GM23338 (cell line): ENCODE data around the gene GTPBP8. TPM values are rescaled to one million over a fixed set of nuclear protein-coding genes. Genes with fewer than 3 reads are reported as not detected.

ENCODE experiments used
- ATAC-seq: fragments of 200-7000 bp; cut with Tn5 transposase; 3 replicates; pipeline ENCODE4 v1.9.1; 2020
- DNase-seq: peaks from one replicate; pipeline ENCODE4 v3.0.0-alpha.2; 2015; ENCODE audit warnings: low spot score
- H2AFZ ChIP-seq: fragments of 200-600 bp; sonication (generic); 2 replicates; pipeline ENCODE4 v1.8.0; 2016; ENCODE audit warnings: antibody characterized with exemption, mild to moderate bottlenecking, moderate library complexity
- H3F3A ChIP-seq: fragments of 200-600 bp; sonication (generic); replicated peaks from 2 replicates; pipeline ENCODE4 v1.8.0; 2017; ENCODE audit warnings: antibody characterized with exemption, mixed run types, low read depth
- H3K27ac ChIP-seq: fragments of 200-600 bp; sonication (generic); 2 replicates; pipeline ENCODE4 v1.6.1; 2016; ENCODE audit warnings: low read depth
- H3K27me3 ChIP-seq: fragments of 200-600 bp; sonication (generic); 2 replicates; pipeline ENCODE4 v1.8.0; 2016; ENCODE audit warnings: mild to moderate bottlenecking, mixed run types, moderate library complexity; ENCODE audit not compliant: insufficient read depth
- H3K36me3 ChIP-seq: fragments of 200-600 bp; sonication (generic); 2 replicates; pipeline ENCODE4 v1.8.0; 2016; ENCODE audit warnings: mild to moderate bottlenecking; ENCODE audit not compliant: insufficient read depth
- H3K4me1 ChIP-seq: fragments of 200-600 bp; sonication (generic); 2 replicates; pipeline ENCODE4 v1.8.0; 2016; ENCODE audit warnings: mild to moderate bottlenecking, moderate library complexity; ENCODE audit not compliant: insufficient read depth
- H3K4me2 ChIP-seq: fragments of 200-600 bp; sonication (generic); 2 replicates; pipeline ENCODE4 v1.7.1; 2017; ENCODE audit warnings: mixed run types
- H3K4me3 ChIP-seq: fragments of 200-600 bp; sonication (generic); 2 replicates; pipeline ENCODE4 v1.6.1; 2016; ENCODE audit warnings: mixed run types
- H3K79me2 ChIP-seq: fragments of 200-600 bp; sonication (generic); replicated peaks from 2 replicates; pipeline ENCODE4 v1.8.0; 2017; ENCODE audit warnings: mild to moderate bottlenecking; ENCODE audit not compliant: insufficient read depth
- H3K9me2 ChIP-seq: fragments of 200-600 bp; sonication (generic); 2 replicates; pipeline ENCODE4 v1.8.0; 2017; ENCODE audit not compliant: insufficient read depth
- H4K20me1 ChIP-seq: fragments of 200-600 bp; sonication (generic); replicated peaks from 2 replicates; pipeline ENCODE4 v1.8.0; 2017; ENCODE audit warnings: mild to moderate bottlenecking; ENCODE audit not compliant: insufficient read depth
- H3K27ac Mint-ChIP-seq: 2 replicates; pipeline ENCODE4 v1.8.0; 2020; ENCODE audit warnings: inconsistent platforms, mild to moderate bottlenecking, moderate library complexity, mixed read lengths
- H3K27me3 Mint-ChIP-seq: 3 replicates; pipeline ENCODE4 v1.8.0; 2022; ENCODE audit warnings: low read depth, mild to moderate bottlenecking, moderate library complexity, mixed read lengths, inconsistent platforms; ENCODE audit not compliant: insufficient read depth, poor library complexity
- H3K36me3 Mint-ChIP-seq: 3 replicates; pipeline ENCODE4 v1.8.0; 2021; ENCODE audit warnings: low read depth, mild to moderate bottlenecking, inconsistent platforms, moderate library complexity, mixed read lengths
- H3K4me1 Mint-ChIP-seq: 3 replicates; pipeline ENCODE4 v1.8.0; 2020; ENCODE audit warnings: mild to moderate bottlenecking, inconsistent platforms, mixed read lengths
- H3K4me3 Mint-ChIP-seq: 3 replicates; pipeline ENCODE4 v1.8.0; 2021; ENCODE audit warnings: moderate library complexity, mild to moderate bottlenecking, inconsistent platforms, mixed read lengths
- H3K9me3 Mint-ChIP-seq: 3 replicates; pipeline ENCODE4 v1.8.0; 2020; ENCODE audit warnings: moderate library complexity, mild to moderate bottlenecking, inconsistent platforms, mixed read lengths
- CREB1 ChIP-seq: fragments of 250-450 bp; sonication (Bioruptor Pico); IDR thresholded peaks from 2 replicates; pipeline ENCODE4 v1.5.0; 2020; ENCODE audit warnings: low read depth, mild to moderate bottlenecking, moderate library complexity
- ETS1 ChIP-seq: IDR thresholded peaks from 2 replicates; pipeline ENCODE4 v1.6.1; 2016; ENCODE audit warnings: antibody characterized with exemption
- EZH2 ChIP-seq: fragments of 200-600 bp; sonication (generic); IDR thresholded peaks from one replicate; pipeline ENCODE4 v1.8.0; 2017; ENCODE audit warnings: antibody characterized with exemption, mild to moderate bottlenecking, low read depth; ENCODE audit not compliant: unreplicated experiment
- EZH2phosphoT487 ChIP-seq: fragments of 200-600 bp; sonication (generic); IDR thresholded peaks from one replicate; pipeline ENCODE4 v1.8.1; 2018; ENCODE audit warnings: antibody characterized with exemption; ENCODE audit not compliant: unreplicated experiment
- JUNB ChIP-seq: IDR thresholded peaks from one replicate; pipeline ENCODE4 v1.6.1; 2016; ENCODE audit warnings: antibody characterized with exemption; ENCODE audit not compliant: unreplicated experiment
- NANOG ChIP-seq: IDR thresholded peaks from 2 replicates; pipeline ENCODE4 v1.6.1; 2016; ENCODE audit warnings: antibody characterized with exemption, borderline replicate concordance
- POLR2AphosphoS5 ChIP-seq: IDR thresholded peaks from 2 replicates; pipeline ENCODE4 v1.6.1; 2016; ENCODE audit warnings: antibody characterized with exemption, low read depth
- REST ChIP-seq: IDR thresholded peaks from one replicate; pipeline ENCODE4 v1.6.1; 2018; ENCODE audit warnings: antibody characterized with exemption; ENCODE audit not compliant: unreplicated experiment
- STAT1 ChIP-seq: IDR thresholded peaks from one replicate; pipeline ENCODE4 v1.6.1; 2016; ENCODE audit warnings: antibody characterized with exemption; ENCODE audit not compliant: unreplicated experiment
- ZNF114 ChIP-seq: fragments of 250-450 bp; sonication (Bioruptor Pico); IDR thresholded peaks from 2 replicates; pipeline ENCODE4 v1.5.0; 2020; ENCODE audit warnings: mild to moderate bottlenecking, moderate library complexity
- ZNF331 ChIP-seq: fragments of 250-450 bp; sonication (Bioruptor Pico); IDR thresholded peaks from 2 replicates; pipeline ENCODE4 v1.5.0; 2020; ENCODE audit warnings: low read depth, mild to moderate bottlenecking, moderate library complexity
- polyA plus RNA-seq: library from polyadenylated mRNA; unstranded; fragments of >200 nt; fragmentation: Nextera tagmentation; extraction: Ambion mirVana; gene quantifications from 2 replicates; pipeline ENCODE4 v1.2.1, GENCODE V29; 2016
- total RNA-seq: library from RNA; depleted of rRNA; stranded (reverse); fragments of >200 nt; shearing (Covaris generic); gene quantifications from 2 replicates; pipeline ENCODE4 v1.2.3, GENCODE V29; 2014
- TF ChIP-seq, protein P1 (sequence below): fragments of 250-450 bp; sonication (Bioruptor Pico); IDR thresholded peaks from 2 replicates; pipeline ENCODE4 v1.5.0; 2020; ENCODE audit warnings: mild to moderate bottlenecking, moderate library complexity
- TF ChIP-seq, protein P2 (sequence below), 2 experiments: fragments of 200-600 bp in 1 of 2; sonication (generic) in 1 of 2; conservative IDR thresholded peaks; 2 replicates each; pipeline versions ENCODE4 v1.5.1 to v1.6.1; 2016 to 2017; ENCODE audit warnings: antibody characterized with exemption in 2 of 2, low read depth in 2 of 2, mild to moderate bottlenecking in 2 of 2, moderate library complexity in 1 of 2

GTPBP8 gene
- total and polyA plus RNA-seq, 2 experiments from 2014 or later: 39.9 to 47.1 TPM

DNA sequence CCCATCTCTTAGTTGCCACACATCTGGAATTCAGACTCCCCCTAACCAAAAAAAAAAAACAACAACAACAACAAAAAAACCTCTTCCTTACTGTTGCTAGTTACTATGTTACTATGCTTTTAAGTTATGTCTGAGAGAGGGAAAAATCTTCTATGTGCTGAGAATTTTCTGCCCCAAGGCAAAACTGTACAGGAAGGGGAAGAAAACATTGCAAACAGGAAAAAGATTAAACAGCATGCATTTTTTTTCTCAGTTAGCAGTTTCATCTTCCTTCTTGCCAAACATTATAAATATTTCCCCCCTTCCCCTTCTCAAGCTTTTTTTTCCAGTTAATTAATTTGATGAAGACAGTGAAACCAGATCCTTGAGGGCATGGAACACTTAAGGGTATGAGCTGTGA lies 14.8 kb upstream of the GTPBP8 start:
- Histone ChIP-seq H3K9me2 (no peaks in the 10 kb centered on the region), H3K27me3 (no peaks in the 10 kb centered on the region), H3K79me2 (no peaks in the 10 kb centered on the region), H3K27ac (no peak overlapping the region), H3K4me3 (no peak overlapping the region), H3K4me2 (no peak overlapping the region), H4K20me1 (no peaks in the 10 kb centered on the region), H3K4me1 (no peaks in the 10 kb centered on the region), H3K36me3 (no peaks in the 10 kb centered on the region), H3F3A (no peaks in the 10 kb centered on the region), H2AFZ (no peak overlapping the region)
- TF ChIP-seq STAT1 (no peak), ZNF331 (CRISPR knock-in tag) (no peak), JUNB (no peak), REST (no peak), POLR2AphosphoS5 (no peak), NANOG (no peak), EZH2phosphoT487 (no peak), CREB1 (no peak), ETS1 (no peak), EZH2 (no peak), ZNF114 (no peak)
- TF ChIP-seq, protein P1, sequence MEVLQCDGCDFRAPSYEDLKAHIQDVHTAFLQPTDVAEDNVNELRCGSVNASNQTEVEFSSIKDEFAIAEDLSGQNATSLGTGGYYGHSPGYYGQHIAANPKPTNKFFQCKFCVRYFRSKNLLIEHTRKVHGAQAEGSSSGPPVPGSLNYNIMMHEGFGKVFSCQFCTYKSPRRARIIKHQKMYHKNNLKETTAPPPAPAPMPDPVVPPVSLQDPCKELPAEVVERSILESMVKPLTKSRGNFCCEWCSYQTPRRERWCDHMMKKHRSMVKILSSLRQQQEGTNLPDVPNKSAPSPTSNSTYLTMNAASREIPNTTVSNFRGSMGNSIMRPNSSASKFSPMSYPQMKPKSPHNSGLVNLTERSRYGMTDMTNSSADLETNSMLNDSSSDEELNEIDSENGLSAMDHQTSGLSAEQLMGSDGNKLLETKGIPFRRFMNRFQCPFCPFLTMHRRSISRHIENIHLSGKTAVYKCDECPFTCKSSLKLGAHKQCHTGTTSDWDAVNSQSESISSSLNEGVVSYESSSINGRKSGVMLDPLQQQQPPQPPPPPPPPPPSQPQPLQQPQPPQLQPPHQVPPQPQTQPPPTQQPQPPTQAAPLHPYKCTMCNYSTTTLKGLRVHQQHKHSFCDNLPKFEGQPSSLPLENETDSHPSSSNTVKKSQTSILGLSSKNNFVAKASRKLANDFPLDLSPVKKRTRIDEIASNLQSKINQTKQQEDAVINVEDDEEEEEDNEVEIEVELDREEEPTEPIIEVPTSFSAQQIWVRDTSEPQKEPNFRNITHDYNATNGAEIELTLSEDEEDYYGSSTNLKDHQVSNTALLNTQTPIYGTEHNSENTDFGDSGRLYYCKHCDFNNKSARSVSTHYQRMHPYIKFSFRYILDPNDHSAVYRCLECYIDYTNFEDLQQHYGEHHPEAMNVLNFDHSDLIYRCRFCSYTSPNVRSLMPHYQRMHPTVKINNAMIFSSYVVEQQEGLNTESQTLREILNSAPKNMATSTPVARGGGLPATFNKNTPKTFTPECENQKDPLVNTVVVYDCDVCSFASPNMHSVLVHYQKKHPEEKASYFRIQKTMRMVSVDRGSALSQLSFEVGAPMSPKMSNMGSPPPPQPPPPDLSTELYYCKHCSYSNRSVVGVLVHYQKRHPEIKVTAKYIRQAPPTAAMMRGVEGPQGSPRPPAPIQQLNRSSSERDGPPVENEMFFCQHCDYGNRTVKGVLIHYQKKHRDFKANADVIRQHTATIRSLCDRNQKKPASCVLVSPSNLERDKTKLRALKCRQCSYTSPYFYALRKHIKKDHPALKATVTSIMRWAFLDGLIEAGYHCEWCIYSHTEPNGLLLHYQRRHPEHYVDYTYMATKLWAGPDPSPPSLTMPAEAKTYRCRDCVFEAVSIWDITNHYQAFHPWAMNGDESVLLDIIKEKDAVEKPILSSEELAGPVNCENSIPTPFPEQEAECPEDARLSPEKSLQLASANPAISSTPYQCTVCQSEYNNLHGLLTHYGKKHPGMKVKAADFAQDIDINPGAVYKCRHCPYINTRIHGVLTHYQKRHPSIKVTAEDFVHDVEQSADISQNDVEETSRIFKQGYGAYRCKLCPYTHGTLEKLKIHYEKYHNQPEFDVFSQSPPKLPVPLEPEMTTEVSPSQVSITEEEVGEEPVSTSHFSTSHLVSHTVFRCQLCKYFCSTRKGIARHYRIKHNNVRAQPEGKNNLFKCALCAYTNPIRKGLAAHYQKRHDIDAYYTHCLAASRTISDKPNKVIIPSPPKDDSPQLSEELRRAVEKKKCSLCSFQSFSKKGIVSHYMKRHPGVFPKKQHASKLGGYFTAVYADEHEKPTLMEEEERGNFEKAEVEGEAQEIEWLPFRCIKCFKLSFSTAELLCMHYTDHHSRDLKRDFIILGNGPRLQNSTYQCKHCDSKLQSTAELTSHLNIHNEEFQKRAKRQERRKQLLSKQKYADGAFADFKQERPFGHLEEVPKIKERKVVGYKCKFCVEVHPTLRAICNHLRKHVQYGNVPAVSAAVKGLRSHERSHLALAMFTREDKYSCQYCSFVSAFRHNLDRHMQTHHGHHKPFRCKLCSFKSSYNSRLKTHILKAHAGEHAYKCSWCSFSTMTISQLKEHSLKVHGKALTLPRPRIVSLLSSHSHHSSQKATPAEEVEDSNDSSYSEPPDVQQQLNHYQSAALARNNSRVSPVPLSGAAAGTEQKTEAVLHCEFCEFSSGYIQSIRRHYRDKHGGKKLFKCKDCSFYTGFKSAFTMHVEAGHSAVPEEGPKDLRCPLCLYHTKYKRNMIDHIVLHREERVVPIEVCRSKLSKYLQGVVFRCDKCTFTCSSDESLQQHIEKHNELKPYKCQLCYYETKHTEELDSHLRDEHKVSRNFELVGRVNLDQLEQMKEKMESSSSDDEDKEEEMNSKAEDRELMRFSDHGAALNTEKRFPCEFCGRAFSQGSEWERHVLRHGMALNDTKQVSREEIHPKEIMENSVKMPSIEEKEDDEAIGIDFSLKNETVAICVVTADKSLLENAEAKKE (CRISPR knock-in tag): no peak
- TF ChIP-seq, protein P2, sequence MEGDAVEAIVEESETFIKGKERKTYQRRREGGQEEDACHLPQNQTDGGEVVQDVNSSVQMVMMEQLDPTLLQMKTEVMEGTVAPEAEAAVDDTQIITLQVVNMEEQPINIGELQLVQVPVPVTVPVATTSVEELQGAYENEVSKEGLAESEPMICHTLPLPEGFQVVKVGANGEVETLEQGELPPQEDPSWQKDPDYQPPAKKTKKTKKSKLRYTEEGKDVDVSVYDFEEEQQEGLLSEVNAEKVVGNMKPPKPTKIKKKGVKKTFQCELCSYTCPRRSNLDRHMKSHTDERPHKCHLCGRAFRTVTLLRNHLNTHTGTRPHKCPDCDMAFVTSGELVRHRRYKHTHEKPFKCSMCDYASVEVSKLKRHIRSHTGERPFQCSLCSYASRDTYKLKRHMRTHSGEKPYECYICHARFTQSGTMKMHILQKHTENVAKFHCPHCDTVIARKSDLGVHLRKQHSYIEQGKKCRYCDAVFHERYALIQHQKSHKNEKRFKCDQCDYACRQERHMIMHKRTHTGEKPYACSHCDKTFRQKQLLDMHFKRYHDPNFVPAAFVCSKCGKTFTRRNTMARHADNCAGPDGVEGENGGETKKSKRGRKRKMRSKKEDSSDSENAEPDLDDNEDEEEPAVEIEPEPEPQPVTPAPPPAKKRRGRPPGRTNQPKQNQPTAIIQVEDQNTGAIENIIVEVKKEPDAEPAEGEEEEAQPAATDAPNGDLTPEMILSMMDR (conservative IDR thresholded peaks at IDR 0.05; ENCODE audit: low read depth in 2 of 2): no peak
- Mint-ChIP-seq H3K36me3 (no peaks in the 10 kb centered on the region), H3K27me3 (no peaks in the 10 kb centered on the region), H3K27ac (no peak overlapping the region), H3K9me3 (no peaks in the 10 kb centered on the region), H3K4me3 (no peak overlapping the region), H3K4me1 (peaks cover 2% of the 10 kb centered on the region; the same call in 2 of the 3 replicates)
- DNase-seq: no peak
- no peak for ATAC-seq
